GM18526 (cell line): ENCODE measurements around the gene DAZL.

Experiments
- POLR2A ChIP-seq: IDR thresholded peaks from 3 replicates; pipeline ENCODE4 v1.6.1; 2011; ENCODE audit not compliant: insufficient read length; ENCODE audit errors: extremely low read depth

The DAZL gene

GRCh38 chr3:16604887-16605602 is at the start of gene DAZL:
Gene DAZL (minus strand): TSS chr3:16605423. CDS start chr3:16605205, 218 bp downstream.
- no peak for TF ChIP-seq POLR2A

- TF ChIP-seq POLR2A, result no peak
These were observed 49.8 kb upstream of the DAZL start for GRCh38 chr3:16654976-16655375.

- no peak for TF ChIP-seq POLR2A
These were observed 48.5 kb upstream of the DAZL start for GRCh38 chr3:16653712-16654111.

- no peak for TF ChIP-seq POLR2A
These were observed 42.4 kb upstream of the DAZL start for GRCh38 chr3:16647668-16648067.

- no peak for TF ChIP-seq POLR2A
These were observed 34.6 kb upstream of the DAZL start for GRCh38 chr3:16639806-16640205.

- no peak for TF ChIP-seq POLR2A
These were observed 28.7 kb upstream of the DAZL start for GRCh38 chr3:16633948-16634347.

- TF ChIP-seq POLR2A, result no peak
These were observed 27.2 kb upstream of the DAZL start for GRCh38 chr3:16632395-16632794.

- no peak for TF ChIP-seq POLR2A
These were observed 13.5 kb upstream of the DAZL start for GRCh38 chr3:16618721-16619120.

- TF ChIP-seq POLR2A, result no peak
These were observed 10.9 kb upstream of the DAZL start for GRCh38 chr3:16616083-16616482.

- no peak for TF ChIP-seq POLR2A
These were observed 9.1 kb upstream of the DAZL start for GRCh38 chr3:16614033-16615031.

GRCh38 chr3:16609927-16610580 is 4.8 kb upstream of the DAZL start:
- TF ChIP-seq POLR2A, result no peak

GRCh38 chr3:16608816-16609215 is 3.6 kb upstream of the DAZL start:
- TF ChIP-seq POLR2A, result no peak

- no peak for TF ChIP-seq POLR2A
These were observed 2.5 kb upstream of the DAZL start for GRCh38 chr3:16607718-16608117.

- TF ChIP-seq POLR2A, result no peak
These were observed 1.2 kb upstream of the DAZL start for GRCh38 chr3:16606398-16606797.

- TF ChIP-seq POLR2A, result no peak
These were observed 743 bp upstream of the DAZL start for GRCh38 chr3:16605966-16606365.
